Endothelial cell of umbilical vein (primary cell): ENCODE measurements around the gene EPN2. TPM values are rescaled to one million over a fixed set of nuclear protein-coding genes. Genes with fewer than 3 reads are reported as not detected.

ENCODE experiments used
- BruUV-seq: library from RNA; stranded (reverse); fragments of 400-500 nt; replicated peaks from 2 replicates; lab custom pipeline; 2021; lab: Mats Ljungman, UMichigan
- CTCF ChIA-PET: fragments of 300-600, 350-600 bp; sonication (Branson Sonifier 250); formaldehyde crosslinking; loops from one replicate; lab custom pipeline; 2021; ENCODE audit warnings: antibody characterized with exemption, inconsistent platforms; lab: Charles Lee
- POLR2A ChIA-PET: fragments of 300-600, 350-600 bp; sonication (Branson Sonifier 250); formaldehyde crosslinking; loops from one replicate; lab custom pipeline; 2021; ENCODE audit warnings: antibody characterized with exemption, inconsistent platforms; lab: Charles Lee
- DNase-seq: peaks from one replicate; pipeline ENCODE4 v3.0.0-alpha.2; 2011; ENCODE audit warnings: low read depth, low spot score
- FAIRE-seq: peaks from 2 replicates; lab custom pipeline; 2011; peaks lifted over from hg19 to GRCh38; lab: Jason Lieb, UNC
- H2AFZ ChIP-seq: 2 replicates; pipeline ENCODE4 v1.6.0; 2012; ENCODE audit warnings: low read depth, low read length, control low read depth, inconsistent platforms
- H3K27ac ChIP-seq: 2 replicates; pipeline ENCODE4 v1.5.1; 2011; ENCODE audit warnings: low read depth, mild to moderate bottlenecking, control low read depth, low read length, moderate library complexity; ENCODE audit not compliant: insufficient read depth
- H3K27me3 ChIP-seq, 2 experiments: 2 replicates each; pipeline versions ENCODE4 v1.6.0 to v1.6.1; 2011; ENCODE audit warnings: low read length in 2 of 2, mixed read lengths in 1 of 2; ENCODE audit not compliant: control insufficient read depth in 2 of 2, insufficient read depth in 2 of 2
- H3K36me3 ChIP-seq, 2 experiments: 2 replicates in 1 of 2; 3 replicates in 1 of 2; pipeline ENCODE4 v1.5.1; 2011; ENCODE audit warnings: low read length in 2 of 2, mild to moderate bottlenecking in 1 of 2, moderate library complexity in 1 of 2; ENCODE audit not compliant: control insufficient read depth in 2 of 2, insufficient read depth in 2 of 2; ENCODE audit errors: extremely low read depth in 1 of 2
- H3K4me1 ChIP-seq: 3 replicates; pipeline ENCODE4 v1.5.1; 2011; ENCODE audit warnings: mild to moderate bottlenecking, low read length; ENCODE audit not compliant: control insufficient read depth, insufficient read depth; ENCODE audit errors: extremely low read depth
- H3K4me2 ChIP-seq: 2 replicates; pipeline ENCODE4 v1.6.1; 2011; ENCODE audit warnings: low read length, control low read depth, mixed read lengths; ENCODE audit not compliant: insufficient read depth
- H3K4me3 ChIP-seq, 3 experiments: fragments of 200-600 bp in 1 of 3; sonication (generic), shearing (Covaris generic) in 1 of 3; replicated peaks in 1 of 3; 2 replicates each; pipeline ENCODE4 v1.5.1; 2011 to 2016; ENCODE audit warnings: control low read depth in 3 of 3, low read length in 3 of 3, mild to moderate bottlenecking in 2 of 3, inconsistent platforms in 1 of 3, low read depth in 1 of 3, moderate library complexity in 1 of 3; ENCODE audit not compliant: insufficient read depth in 1 of 3
- H3K79me2 ChIP-seq: 2 replicates; pipeline ENCODE4 v1.6.0; 2012; ENCODE audit warnings: low read length, inconsistent platforms; ENCODE audit not compliant: control insufficient read depth, insufficient read depth
- H3K9ac ChIP-seq: replicated peaks from 2 replicates; pipeline ENCODE3; 2011; ENCODE audit warnings: low read length, control low read depth; ENCODE audit not compliant: insufficient read depth; ENCODE audit errors: extremely low read depth
- H3K9me1 ChIP-seq: replicated peaks from 3 replicates; pipeline ENCODE4 v1.6.0; 2011; ENCODE audit warnings: mild to moderate bottlenecking, low read length; ENCODE audit not compliant: control insufficient read depth, insufficient read depth; ENCODE audit errors: extremely low read depth
- H3K9me3 ChIP-seq: replicated peaks from 2 replicates; pipeline ENCODE4 v1.5.1; 2012; ENCODE audit warnings: low read length, inconsistent platforms; ENCODE audit not compliant: control insufficient read depth, insufficient read depth
- H4K20me1 ChIP-seq: replicated peaks from 2 replicates; pipeline ENCODE3; 2011; ENCODE audit warnings: mild to moderate bottlenecking, low read length; ENCODE audit not compliant: control insufficient read depth, insufficient read depth; ENCODE audit errors: extremely low read depth
- CTCF ChIP-seq, 2 donors: IDR thresholded peaks; 1 replicate in 1 of 2; 2 replicates in 1 of 2; pipeline ENCODE4 v1.5.1; 2011; ENCODE audit warnings: low read length in 2 of 2, mild to moderate bottlenecking in 2 of 2, moderate library complexity in 2 of 2, control low read depth in 1 of 2, inconsistent platforms in 1 of 2, low read depth in 1 of 2; ENCODE audit not compliant: insufficient read depth in 1 of 2; ENCODE audit errors: extremely low read depth in 1 of 2
- EZH2 ChIP-seq: IDR thresholded peaks from 2 replicates; pipeline ENCODE4 v1.6.1; 2012; ENCODE audit warnings: borderline replicate concordance, low read depth, mild to moderate bottlenecking, moderate library complexity, low read length, inconsistent platforms; ENCODE audit not compliant: severe bottlenecking
- FOS ChIP-seq: IDR thresholded peaks from 2 replicates; pipeline ENCODE4 v1.6.1; 2011; ENCODE audit warnings: mild to moderate bottlenecking, low read length, moderate library complexity, borderline replicate concordance; ENCODE audit not compliant: insufficient read depth
- GATA2 ChIP-seq: IDR thresholded peaks from 2 replicates; pipeline ENCODE4 v1.7.0; 2011; ENCODE audit warnings: low read depth, mild to moderate bottlenecking, moderate library complexity, mixed read lengths, low read length; ENCODE audit not compliant: insufficient read length, insufficient read depth
- JUN ChIP-seq: IDR thresholded peaks from 2 replicates; pipeline ENCODE4 v1.6.1; 2011; ENCODE audit warnings: borderline replicate concordance, low read depth; ENCODE audit not compliant: insufficient read length, insufficient read depth
- MAX ChIP-seq: IDR thresholded peaks from 2 replicates; pipeline ENCODE4 v1.6.1; 2011; ENCODE audit not compliant: insufficient read depth, insufficient read length
- POLR2A ChIP-seq: IDR thresholded peaks from 2 replicates; pipeline ENCODE4 v1.6.1; 2012; ENCODE audit warnings: low read depth, mild to moderate bottlenecking, control low read depth, low read length
- POLR2AphosphoS5 ChIP-seq: IDR thresholded peaks from 2 replicates; pipeline ENCODE4 v1.6.1; 2012; ENCODE audit warnings: low read depth, mild to moderate bottlenecking, control low read depth, low read length, moderate library complexity; ENCODE audit not compliant: insufficient read depth
- dilution Hi-C: fragments of 300-500 bp; cut with MboI; formaldehyde crosslinking; loops from one replicate; pipeline ENCODE4 v1.15.0; 2019; ENCODE audit warnings: low sequenced_read_pairs; ENCODE audit not compliant: extremely low pct_ligation_motif_present
- intact Hi-C: fragments of 100-400 bp; cut with micrococcal nuclease; formaldehyde crosslinking; loops from one replicate; pipeline ENCODE4 v1.10.0; 2022
- polyA plus RNA-seq, 4 experiments: library from polyadenylated mRNA; depleted of rRNA in 3 of 4; stranded (reverse) in 3 of 4; unstranded in 1 of 4; fragments of >200 nt; gene quantifications; 2 replicates each; pipeline versions ENCODE4 v1.2.1 to v1.2.3, GENCODE V29; 2011 to 2012; ENCODE audit warnings: missing spikeins in 1 of 4
- total RNA-seq: library from RNA; stranded (reverse); gene quantifications from 2 replicates; pipeline ENCODE4 v1.2.3, GENCODE V29; 2021

Gene EPN2
- total and polyA plus RNA-seq, 2 donors (not counting 3 experiments of a cell fraction or from before 2014, with no cell fraction given): 40.3 to 70.5 TPM

- Histone ChIP-seq H3K9ac (no peak overlapping the region), H4K20me1 (no peaks in the 10 kb centered on the region), H2AFZ (no peak overlapping the region), H3K79me2 (peaks cover 43% of the 10 kb centered on the region), H3K9me1 (no peaks in the 10 kb centered on the region), H3K4me3 (no peak overlapping the region), H3K9me3 (no peaks in the 10 kb centered on the region), H3K36me3 (peaks cover 2 to 6% of the 10 kb centered on the region in 2 experiments), H3K27ac (no peak overlapping the region), H3K27me3 (no peaks in the 10 kb centered on the region), H3K4me1 (peaks cover 10% of the 10 kb centered on the region), H3K4me2 (no peak overlapping the region)
- DNase-seq (no peak), FAIRE-seq (no peak)
- TF ChIP-seq CTCF (IDR thresholded peaks at IDR 0.05; ENCODE audit: extremely low read depth in 1 of 2, insufficient read depth in 1 of 2, low read depth in 1 of 2, low read length in 2 of 2) (no peak), EZH2 (no peak), JUN (no peak), GATA2 (no peak), MAX (no peak), POLR2A (no peak), POLR2AphosphoS5 (no peak), FOS (no peak)
- intact Hi-C loops: no loop called here
- dilution Hi-C loops: no loop called here
- BruUV-seq: no TSS peak
- POLR2A ChIA-PET: no interaction called here
- CTCF ChIA-PET: interaction anchor here (1.3 kb wide), 1 partner anchor 21 kb away, joined by 5 read pairs; no protein-coding TSS in a partner anchor
These were observed 33.2 kb downstream of the EPN2 start for GRCh38 chr17:19270347-19270703.
